HG03575 (cell line): ENCODE data around the gene SEPHS2.
"Not testable (repeated sequence)": the region's sequence is repeated elsewhere in the genome, so short reads cannot be mapped to it uniquely, and the experiment has no call there.

ENCODE experiments used
- ATAC-seq: cut with Tn5 transposase; IDR thresholded peaks from one replicate; pipeline ENCODE4 v1.9.1; 2021; ENCODE audit not compliant: unreplicated experiment, insufficient number of reproducible peaks, low FRiP score; ENCODE audit errors: extremely low read depth

SEPHS2 gene, protein sequence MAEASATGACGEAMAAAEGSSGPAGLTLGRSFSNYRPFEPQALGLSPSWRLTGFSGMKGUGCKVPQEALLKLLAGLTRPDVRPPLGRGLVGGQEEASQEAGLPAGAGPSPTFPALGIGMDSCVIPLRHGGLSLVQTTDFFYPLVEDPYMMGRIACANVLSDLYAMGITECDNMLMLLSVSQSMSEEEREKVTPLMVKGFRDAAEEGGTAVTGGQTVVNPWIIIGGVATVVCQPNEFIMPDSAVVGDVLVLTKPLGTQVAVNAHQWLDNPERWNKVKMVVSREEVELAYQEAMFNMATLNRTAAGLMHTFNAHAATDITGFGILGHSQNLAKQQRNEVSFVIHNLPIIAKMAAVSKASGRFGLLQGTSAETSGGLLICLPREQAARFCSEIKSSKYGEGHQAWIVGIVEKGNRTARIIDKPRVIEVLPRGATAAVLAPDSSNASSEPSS

DNA sequence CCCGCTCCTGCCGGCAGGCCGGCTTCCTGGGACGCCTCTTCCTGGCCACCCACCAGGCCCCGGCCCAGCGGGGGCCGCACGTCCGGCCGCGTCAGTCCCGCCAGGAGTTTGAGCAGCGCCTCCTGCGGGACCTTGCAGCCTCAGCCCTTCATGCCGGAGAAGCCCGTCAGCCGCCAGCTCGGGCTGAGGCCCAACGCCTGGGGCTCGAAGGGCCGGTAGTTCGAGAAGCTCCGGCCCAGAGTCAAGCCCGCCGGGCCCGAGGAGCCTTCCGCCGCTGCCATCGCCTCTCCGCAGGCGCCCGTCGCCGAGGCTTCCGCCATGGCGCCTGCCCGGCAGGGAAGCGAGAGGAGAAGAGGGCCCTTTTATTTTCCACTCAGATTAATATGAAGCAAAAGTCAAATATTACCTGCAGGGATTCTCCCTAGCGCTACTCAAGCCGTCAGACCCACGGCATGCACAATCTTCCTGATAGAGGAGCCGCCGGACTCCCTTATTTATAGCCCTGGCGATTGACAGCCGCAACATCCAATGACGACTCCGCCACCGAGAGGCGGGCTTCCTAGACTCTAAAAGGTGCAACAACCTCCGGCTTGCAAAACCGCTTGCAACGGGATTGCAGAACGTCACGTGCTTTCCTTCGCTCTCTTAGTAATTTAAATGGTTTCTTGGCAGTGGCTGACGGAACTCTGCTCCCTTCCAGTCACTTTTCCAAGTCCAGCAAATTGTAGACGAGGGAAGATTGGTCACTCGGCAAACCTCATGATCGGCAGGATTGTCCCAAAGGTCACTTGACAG is at the start of gene SEPHS2:
SEPHS2 (minus strand) TSS at position 467 of the 795 bp plus-strand sequence; CDS start at position 320, 147 bp downstream.
- no peak for ATAC-seq

DNA sequence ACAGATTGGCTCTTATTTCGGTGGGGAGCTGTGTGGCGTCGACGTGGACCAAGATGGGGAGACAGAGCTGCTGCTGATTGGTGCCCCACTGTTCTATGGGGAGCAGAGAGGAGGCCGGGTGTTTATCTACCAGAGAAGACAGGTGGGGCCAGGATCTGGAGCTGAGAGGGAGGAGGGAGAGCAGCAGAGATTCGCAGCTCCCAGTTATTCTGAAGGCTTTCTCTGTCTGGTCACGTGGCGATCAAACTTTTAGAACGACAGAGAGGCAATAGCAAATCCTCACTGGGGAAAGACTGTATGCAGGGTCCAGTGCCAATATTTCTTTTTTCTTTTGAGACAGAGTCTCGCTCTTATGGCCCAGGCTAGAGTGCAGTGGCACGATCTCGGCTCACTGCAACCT is 49.0 kb upstream of the SEPHS2 start:
- ATAC-seq = no peak

DNA sequence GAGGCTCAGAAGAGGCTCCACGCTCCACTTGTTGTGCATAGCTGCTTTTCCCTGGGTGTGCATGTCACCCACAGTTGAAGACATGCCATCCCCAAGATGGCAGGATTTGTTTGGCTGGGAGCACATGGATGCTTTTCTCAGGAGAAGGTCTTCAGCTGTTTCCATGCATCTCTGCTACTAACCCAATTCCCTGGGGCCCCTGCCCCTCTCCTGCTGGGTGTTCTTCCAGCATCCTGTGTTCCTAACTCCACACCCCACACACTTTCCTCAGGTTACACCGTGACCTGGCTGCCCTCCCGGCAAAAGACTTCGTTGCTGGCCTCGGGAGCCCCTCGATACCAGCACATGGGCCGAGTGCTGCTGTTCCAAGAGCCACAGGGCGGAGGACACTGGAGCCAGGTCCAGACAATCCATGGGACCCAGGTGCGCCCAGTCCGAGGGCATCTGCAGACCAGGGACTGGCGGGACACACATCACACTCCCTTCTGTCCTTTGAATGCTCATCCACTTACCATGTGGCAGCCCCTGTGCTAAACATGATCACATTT is 48.3 kb upstream of the SEPHS2 start:
- no peak for ATAC-seq

DNA sequence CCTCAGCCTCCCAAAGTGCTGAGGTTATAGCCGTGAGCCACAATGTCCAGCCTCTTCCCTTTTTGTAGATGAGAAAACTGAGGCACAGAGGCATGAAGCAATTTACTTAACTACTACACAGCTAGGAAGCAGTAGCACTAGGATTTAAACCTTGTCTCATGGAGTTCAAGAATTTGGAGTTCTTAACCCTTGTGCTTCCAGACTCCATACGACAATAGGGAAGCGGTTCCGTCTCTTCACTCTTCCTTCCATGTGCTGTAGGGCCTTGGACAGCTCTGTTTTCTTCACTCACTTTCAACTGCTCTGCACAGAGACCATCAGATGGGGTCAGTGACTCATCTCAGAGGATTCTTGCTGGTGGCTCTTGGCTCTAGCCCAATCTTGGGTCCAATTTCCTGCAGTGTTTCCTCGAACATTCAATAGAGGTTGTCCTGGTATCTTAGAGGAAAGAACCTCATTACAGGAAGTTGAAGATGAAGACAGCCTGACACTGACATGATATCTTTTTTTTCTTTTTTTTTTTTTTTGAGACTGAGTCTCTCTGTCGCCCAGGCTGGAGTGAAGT is 46.2 kb upstream of the SEPHS2 start:
- no peak for ATAC-seq

DNA sequence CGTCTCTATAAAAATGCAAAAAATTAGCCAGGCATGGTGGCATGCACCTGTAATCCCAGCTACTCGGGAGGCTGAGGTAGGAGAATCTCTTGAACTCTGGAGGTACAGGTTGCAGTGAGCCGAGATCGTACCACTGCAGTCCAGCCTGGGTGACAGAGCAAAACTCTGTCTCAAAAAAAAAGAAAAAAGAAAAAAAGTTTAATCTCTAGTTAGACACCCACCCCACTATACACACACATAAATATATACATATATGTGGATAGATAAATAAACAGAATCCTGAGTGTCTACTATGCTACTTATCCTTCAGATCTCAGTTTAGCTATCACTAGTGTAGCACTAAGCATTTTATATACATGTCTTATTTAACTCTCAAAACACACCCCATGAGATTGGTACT is 45.6 kb upstream of the SEPHS2 start:
- ATAC-seq = no peak

DNA sequence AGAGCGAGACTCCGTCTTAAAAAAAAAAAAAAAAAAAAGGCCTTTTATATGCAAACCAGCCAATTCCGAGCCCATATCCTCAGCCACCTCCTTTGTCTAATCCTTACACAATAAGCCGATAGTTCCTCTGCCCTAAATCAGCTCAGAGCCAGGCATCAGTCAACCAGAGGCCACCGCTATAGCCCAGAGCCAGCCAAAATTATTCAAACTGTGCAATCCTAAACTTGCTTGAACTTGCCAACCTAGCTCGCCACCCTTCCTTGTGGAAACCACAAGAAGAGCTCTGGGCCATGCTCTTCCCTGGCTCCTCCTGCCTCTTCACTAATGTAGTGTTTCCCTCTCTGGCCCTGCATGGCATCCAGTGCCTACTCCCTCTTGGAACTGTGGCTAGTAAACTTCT is 44.5 kb upstream of the SEPHS2 start:
- no peak for ATAC-seq

DNA sequence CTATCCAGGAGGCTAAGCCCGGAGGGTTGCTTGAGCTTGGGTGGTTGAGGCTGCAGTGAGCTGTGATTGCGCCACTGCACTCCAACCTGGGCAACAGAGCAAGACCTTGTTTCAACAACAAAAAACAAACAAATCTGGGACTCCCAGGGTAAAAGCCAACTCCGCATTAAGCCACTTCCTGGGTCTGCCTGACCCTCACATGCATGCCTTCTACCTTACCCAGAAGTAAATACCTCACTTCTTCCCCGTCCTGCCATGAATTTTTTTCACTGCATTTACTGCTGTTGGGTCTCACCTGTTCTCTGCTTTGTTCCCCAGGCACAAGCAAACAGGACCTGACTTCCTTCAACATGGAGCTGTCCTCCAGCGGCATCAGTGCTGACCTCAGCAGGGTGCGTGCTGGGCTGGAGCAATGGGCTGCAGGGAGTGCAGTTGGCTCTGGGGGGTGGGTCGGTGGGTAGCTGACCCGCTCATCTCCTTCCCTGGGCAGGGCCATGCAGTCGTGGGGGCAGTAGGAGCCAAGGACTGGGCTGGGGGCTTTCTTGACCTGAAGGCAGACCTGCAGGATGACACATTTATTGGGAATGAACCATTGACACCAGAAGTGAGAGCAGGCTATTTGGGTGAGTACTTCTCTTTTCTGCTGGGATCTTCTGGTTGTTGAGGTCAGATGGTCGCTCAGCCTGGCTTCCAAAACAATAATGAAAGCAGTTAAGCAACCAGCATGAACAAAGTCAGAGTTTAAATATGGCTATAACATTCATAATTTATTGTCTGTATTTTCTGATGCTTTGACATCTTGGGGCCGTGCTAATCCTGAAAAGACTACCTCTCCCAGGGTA is 43.3 kb upstream of the SEPHS2 start:
- no peak for ATAC-seq

DNA sequence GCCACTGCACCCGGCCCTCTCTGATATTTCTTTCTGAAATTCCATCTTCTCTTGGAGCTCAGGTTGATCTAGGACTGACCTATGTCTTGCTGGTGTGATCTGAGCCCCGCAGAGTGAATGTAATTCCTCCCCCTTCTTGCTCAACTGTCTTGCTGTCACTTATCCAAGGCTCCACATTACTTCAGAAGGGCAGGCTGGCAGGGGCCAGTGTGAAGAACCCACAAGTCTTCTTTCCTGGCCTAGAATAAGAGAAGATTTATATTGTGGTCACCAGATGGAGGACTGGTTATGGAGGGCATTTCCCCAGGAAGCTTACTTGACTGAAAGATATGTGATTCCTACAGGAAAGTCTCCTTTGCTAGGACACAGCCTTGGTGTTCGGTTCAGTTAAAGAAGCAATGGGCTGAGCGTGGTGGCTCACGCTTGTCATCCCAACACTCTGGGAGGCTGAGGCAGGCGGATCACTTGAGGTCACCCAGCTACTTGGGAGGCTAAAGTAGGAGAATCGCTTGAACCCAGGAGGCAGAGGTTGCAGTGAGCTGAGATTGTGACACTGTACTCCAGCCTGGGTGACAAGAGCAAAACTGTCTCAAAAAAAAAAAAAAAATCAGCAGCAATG is 40.3 kb upstream of the SEPHS2 start:
- no peak for ATAC-seq

DNA sequence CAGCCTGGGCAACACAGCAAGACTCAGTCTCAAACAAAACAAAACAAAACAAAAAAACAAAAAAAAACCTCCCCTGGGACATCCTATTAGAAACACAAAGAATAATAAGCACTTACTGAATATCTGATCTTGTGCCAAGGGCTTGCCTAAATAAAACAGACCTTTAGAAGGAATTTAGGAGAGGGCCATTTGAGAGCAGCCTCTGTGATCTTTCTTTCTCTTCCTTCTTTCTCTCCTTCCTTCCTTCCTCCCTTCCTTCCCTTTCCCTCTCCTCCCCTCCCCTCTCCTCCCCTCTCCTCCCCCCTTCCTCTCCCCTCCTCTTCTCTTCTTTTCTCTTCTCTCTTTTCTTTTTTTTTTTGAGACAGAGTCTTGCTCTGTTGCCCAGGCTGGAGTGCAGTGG is 39.2 kb upstream of the SEPHS2 start:
- no peak for ATAC-seq

DNA sequence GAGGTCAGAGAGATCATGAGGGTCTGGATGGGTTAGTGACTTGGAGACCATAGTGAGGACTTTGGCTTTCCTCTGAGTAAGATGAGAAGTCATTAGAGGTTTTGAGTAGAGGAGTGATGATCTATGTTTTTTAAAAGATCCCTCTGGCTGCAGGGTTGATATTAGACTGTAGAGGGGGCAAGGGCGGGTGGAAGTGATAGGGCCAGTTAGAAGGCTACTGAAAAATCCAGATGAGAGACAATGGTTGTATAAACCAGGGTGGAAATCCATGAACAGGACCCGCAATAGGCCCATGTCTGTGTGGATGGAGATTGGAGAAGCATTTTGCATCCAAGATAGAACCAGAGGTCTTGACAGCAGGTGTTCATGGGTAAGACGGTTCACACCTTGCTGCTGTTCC is 36.7 kb upstream of the SEPHS2 start:
- ATAC-seq = no peak

DNA sequence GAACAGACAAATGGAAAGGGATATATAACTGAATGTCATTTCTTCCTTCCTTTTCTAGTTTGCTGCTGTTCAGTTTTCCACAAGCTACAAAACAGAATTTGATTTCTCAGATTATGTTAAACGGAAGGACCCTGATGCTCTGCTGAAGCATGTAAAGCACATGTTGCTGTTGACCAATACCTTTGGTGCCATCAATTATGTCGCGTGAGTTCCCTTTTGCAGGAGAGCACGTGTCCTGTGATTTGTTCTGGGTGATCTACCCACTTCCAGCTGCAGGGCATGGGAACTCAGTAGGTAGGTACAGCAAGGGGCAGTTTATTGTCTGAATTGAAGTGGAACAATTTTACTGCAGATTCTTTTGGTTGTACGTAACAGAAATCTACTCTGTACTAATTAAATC is 35.7 kb upstream of the SEPHS2 start:
- no peak for ATAC-seq

DNA sequence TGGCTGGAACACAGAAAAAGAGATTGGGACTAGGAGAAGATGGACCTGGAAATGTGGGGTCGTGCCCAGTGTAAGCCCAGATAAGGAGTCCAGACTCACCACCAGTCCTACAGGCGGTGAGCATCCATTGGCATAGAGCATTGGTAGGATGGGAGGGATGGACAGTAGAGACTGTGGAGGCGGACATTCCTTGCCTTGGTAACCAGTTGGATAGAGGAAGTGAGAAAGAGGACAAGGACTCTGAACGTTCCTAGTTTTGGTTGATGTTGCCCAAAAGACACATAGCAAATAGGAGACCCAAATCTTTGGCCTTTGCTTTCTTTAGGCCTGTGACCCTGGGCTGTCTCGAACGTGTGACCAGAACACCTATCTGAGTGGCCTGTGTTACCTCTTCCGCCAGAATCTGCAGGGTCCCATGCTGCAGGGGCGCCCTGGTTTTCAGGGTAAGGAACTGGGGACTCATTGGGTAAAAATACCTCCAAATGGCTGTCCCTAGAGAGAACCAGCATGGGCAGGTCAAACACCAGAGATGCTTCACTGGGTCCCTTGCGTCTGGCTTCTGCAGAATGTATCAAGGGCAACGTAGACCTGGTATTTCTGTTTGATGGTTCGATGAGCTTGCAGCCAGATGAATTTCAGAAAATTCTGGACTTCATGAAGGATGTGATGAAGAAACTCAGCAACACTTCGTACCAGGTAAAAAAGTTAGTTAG is 33.2 kb upstream of the SEPHS2 start:
- ATAC-seq = no peak

DNA sequence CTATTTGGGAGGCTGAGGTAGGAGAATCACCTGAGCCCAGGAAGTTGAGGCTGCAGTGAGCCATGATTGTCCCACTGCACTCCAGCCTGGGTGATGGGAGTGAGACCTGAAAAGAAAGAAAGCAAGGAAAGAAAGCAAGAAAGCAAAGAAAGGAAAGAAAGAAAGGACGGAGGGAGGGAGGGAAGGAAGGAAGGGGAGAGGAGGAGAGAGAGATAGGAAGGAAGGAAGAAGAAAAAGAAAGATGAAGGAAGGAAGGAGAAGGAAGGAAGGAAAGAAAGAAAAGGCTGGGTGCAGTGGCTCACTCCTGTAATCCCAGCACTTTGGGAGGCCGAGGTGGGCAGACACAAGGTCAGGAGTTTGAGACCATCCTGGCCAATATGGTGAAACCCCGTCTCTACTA is 32.1 kb upstream of the SEPHS2 start:
- not testable (repeated sequence) for ATAC-seq

DNA sequence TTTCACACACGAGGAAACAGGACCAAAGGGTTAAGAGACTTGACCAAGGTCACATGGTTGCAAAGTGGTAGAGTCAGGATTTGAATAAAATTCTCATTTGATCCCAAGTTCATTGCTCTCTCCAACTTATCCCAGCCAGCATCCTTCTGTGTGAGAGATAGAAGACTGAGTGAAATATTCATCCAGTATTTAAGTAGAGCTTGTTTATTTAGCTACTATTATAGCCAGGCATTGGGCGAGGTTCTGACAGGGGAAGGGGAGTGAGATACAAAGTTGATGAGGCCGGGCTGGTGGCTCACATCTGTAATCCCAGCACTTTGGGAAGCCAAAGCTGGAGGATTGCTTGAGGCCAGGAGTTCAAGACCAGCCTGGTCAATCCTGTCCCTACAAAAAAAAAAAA is 31.3 kb upstream of the SEPHS2 start:
- no peak for ATAC-seq

DNA sequence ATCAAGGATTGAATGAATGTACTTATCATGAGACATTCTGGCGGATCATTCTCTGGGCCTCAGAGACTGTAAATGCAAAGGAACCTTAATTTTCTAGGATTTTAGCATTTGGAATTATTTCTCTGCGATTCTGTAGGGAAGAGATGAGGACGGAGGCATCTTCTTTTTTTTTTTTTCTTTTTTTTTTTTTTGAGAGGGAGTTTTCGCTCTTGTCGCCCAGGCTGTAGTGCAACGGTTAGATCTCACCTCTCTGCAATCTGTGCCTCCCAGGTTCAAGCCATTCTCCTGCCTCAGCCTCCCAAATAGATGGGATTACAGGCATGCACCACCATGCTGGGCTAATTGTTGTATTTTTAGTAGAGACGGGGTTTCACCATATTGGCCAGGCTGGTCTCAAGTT is 29.0 kb upstream of the SEPHS2 start:
- no peak for ATAC-seq

DNA sequence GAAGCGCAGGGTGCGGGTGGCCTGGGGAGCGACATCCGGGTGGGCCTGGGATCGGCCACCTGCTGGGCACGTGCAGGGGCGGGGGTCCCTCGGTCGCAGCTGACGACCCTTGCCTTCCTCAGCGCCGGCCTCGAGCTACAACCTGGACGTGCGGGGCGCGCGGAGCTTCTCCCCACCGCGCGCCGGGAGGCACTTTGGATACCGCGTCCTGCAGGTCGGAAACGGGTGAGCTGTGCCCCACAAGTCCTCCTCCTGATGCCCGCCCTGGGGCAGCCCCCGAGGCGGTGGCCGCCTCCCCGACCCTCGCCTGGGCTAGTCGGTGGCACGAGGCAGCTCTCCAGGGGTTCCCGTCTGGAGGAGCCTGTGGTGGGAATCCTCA is 28.4 kb upstream of the SEPHS2 start:
- ATAC-seq = no peak

DNA sequence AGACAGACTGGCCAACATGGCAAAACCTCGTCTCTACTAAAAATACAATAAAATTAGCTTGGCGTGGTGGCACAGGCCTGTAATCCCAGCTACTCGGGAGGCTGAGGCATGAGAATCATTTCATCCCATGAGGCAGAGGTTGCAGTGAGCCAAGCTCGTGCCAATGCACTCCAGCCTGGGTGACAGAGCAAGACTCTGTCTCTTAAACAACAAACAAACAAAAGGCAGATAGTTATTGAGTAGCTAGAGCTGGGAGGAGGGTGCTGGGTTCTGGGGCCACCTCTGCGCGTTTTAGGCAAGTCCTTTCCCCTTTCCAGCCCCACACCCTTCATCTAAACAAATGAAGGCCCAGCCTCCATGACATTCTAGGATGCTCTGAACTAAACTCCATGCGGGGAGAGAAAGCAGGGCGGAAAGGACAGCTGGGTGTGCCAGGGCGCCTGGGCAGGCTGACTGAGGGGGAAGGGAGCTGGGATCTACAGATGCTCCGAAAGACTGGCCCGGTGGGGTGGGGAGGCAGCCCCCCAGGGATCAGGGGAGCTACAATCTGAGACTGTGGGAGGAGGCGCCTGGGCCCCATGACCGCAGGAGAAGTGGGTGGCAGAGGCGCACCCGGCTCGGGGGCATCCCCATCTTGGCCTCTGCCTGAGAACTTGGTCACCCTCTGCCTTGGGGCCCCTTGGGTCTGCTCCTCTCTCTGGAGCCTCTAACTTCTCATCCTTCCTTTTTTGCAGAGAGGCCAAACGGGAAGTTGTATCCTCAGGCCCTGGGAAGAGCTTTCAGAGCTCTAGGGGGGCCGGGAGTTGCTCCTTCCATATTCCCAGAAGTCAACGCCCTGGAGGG is 27.8 kb upstream of the SEPHS2 start:
- no peak for ATAC-seq
